ENCODE measurements around the gene NCAM2. TPM values are rescaled to one million over a fixed set of nuclear protein-coding genes. Genes with fewer than 3 reads are reported as not detected.
A peak's percentile ranks its signal among the peaks of the same experiment; 100 is the strongest.

The NCAM2 gene
- total RNA-seq, 2 experiments from 2014 or later, result not detected

DNA sequence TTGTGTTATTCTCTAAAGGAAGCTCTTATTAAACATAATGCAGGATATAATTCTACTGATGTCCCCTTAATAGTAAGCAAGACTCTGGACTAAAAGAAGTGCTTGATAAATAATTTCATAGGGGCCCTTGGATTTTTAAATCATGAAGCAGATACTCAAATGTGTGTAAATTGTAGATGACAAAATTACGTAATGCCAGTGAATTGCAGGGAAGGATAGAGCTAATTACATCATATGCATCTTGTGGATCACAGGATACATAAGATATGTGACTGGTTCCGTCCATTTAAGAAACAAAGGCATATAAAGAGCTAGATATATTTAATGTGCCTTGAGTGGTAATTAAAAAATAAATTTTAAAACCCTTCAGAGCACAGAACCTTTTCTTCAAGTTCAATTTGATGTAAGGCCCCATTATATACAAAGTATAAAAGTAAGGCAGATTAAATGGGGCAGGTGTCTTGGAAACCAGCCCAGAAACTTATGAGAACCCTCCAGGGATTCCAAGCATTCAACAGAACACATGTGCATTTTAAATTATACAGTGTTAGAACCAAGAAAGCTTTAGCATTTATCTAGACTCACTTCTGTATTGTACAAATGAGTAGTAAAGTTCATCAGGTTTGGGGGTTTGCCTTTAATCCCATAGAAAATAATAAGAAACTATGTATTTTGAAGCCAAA lies 190.4 kb downstream of the NCAM2 start:
- no peak for DNase-seq
- intact Hi-C loops (cut with micrococcal nuclease), result no loop called here
- CTCF ChIA-PET, result no interaction called here
- Mint-ChIP-seq H3K9me3 (no peaks in the 10 kb centered on the region), H3K4me1 (ENCODE audit: low read depth) (no peaks in the 10 kb centered on the region), H3K36me3 (no peaks in the 10 kb centered on the region), H3K27ac (no peak overlapping the region), H3K4me3 (no peak overlapping the region), H3K27me3 (no peaks in the 10 kb centered on the region)
- POLR2A ChIA-PET, result no interaction called here

DNA sequence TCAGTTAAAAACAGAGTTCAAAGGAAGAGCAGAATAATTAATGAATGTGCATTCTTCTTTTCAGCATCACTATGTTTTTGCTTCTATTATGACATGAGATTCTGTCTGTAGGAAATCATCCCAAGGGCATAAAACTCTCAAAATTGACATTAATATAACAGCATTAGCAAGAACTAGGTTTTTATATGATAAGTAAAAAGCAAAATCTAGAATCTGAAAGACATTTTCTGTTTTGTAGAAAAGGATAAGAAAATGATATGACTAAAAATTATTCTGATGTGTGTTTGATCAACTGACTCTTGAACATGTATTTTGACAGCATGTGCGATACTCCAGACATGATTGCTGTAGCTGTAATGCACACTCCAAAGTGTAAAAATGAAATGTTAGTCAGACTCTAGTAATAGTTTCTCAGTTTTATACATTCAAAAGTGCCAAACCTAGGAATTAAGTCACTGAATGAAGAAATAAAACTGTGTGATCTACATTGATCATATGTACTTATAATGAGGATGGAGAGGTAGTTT lies 197.3 kb downstream of the NCAM2 start:
- H3K4me1 Mint-ChIP-seq (ENCODE audit: low read depth), result peaks cover 5% of the 10 kb centered on the region
- H3K9me3 Mint-ChIP-seq, result peaks cover 3% of the 10 kb centered on the region
- H3K27me3 Mint-ChIP-seq, result no peaks in the 10 kb centered on the region
- H3K27ac Mint-ChIP-seq, result no peak overlapping the region
- ChIA-PET CTCF (no interaction called here), POLR2A (no interaction called here)
- no peak for DNase-seq
- intact Hi-C loops (cut with micrococcal nuclease), result no loop called here
- H3K4me3 Mint-ChIP-seq, result no peak overlapping the region
- no peaks in the 10 kb centered on the region for H3K36me3 Mint-ChIP-seq

DNA sequence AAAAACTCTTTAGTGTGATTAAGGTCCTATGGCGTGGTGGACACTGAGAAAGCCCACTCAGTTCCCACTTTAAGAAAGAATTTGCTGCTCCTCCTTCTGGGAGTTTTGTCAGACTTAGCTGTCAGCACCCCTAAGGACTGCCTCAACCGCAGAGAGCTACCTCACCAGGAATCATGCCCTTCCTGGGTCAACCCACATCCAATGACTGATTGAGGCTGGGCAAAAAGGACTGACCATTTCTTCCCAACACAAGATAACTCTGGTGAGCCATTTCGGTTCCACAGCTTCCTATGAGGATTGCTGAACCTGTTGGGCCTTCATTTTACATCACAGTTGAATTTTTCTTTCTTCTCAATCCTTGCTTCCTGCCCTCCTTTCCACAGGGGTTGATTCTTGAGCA lies 197.9 kb downstream of the NCAM2 start:
- POLR2A ChIA-PET, result no interaction called here
- Mint-ChIP-seq H3K9me3 (peaks cover 3% of the 10 kb centered on the region), H3K27ac (no peak overlapping the region), H3K4me3 (no peak overlapping the region), H3K4me1 (ENCODE audit: low read depth) (peaks cover 5% of the 10 kb centered on the region), H3K27me3 (no peaks in the 10 kb centered on the region), H3K36me3 (no peaks in the 10 kb centered on the region)
- intact Hi-C loops (cut with micrococcal nuclease), result no loop called here
- CTCF ChIA-PET, result no interaction called here
- no peak for DNase-seq

GRCh38 chr21:21196848-21197247 lies 198.6 kb downstream of the NCAM2 start:
- ChIA-PET CTCF (no interaction called here), POLR2A (no interaction called here)
- H3K9me3 Mint-ChIP-seq, result peaks cover 3% of the 10 kb centered on the region
- no peak for DNase-seq
- intact Hi-C loops (cut with micrococcal nuclease), result no loop called here
- H3K36me3 Mint-ChIP-seq, result no peaks in the 10 kb centered on the region
- no peak overlapping the region for H3K27ac Mint-ChIP-seq
- peaks cover 5% of the 10 kb centered on the region for H3K4me1 Mint-ChIP-seq (ENCODE audit: low read depth)
- no peak overlapping the region for H3K4me3 Mint-ChIP-seq
- no peaks in the 10 kb centered on the region for H3K27me3 Mint-ChIP-seq

GRCh38 chr21:21199342-21200102 lies 201.3 kb downstream of the NCAM2 start:
- intact Hi-C loops (cut with micrococcal nuclease), result no loop called here
- H3K36me3 Mint-ChIP-seq, result no peaks in the 10 kb centered on the region
- DNase-seq, result no peak
- peaks cover 3% of the 10 kb centered on the region for H3K9me3 Mint-ChIP-seq
- no peaks in the 10 kb centered on the region for H3K27me3 Mint-ChIP-seq
- no peak overlapping the region for H3K4me3 Mint-ChIP-seq
- CTCF ChIA-PET, result interaction anchor here (0.6 kb wide), 1 partner anchor 789 kb away, joined by 3 read pairs; no protein-coding TSS in a partner anchor
- peaks cover 5% of the 10 kb centered on the region for H3K4me1 Mint-ChIP-seq (ENCODE audit: low read depth)
- H3K27ac Mint-ChIP-seq, result no peak overlapping the region
- POLR2A ChIA-PET, result no interaction called here

DNA sequence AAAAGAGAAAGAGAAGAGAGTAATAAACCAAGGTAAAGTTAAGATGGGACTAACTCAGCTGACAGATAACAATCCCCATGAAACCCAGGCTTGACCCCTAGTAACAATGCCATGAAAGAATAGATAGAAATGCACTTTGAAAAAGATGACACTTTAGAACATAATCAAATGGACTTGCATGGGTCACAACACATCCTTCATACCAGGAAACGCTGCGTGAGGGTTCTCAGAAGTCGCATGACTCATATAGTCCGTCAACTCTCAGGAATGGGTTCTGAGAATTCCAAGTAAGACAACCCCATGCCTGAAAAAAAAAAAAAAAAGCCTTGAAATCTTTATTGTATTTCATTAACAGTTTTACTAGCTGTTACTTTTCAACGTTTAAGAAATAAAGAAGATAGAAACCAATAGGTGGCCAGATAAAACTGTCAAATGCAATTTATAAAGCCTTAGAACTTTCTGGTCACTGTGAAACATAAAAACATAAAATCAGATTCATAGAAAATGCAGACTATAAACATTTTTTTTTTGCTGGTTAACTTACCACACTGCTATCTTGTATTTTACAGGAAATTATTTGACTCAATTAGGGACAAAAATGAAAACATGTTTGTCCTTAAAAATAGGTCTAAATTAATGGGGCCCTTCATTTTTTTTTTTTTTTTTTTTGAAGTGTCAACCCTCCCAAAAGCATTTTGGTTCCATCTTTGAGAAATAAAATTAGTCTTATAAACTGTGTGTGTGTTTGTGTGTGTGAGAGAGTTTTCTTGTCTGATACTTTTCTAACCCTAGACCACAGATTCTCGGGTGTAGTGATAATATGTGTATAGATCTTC lies 202.1 kb downstream of the NCAM2 start:
- Mint-ChIP-seq H3K27ac (no peak overlapping the region), H3K4me3 (no peak overlapping the region), H3K36me3 (no peaks in the 10 kb centered on the region), H3K4me1 (ENCODE audit: low read depth) (peaks cover 5% of the 10 kb centered on the region), H3K27me3 (no peaks in the 10 kb centered on the region), H3K9me3 (peaks cover 3% of the 10 kb centered on the region)
- intact Hi-C loops (cut with micrococcal nuclease), result no loop called here
- POLR2A ChIA-PET, result no interaction called here
- CTCF ChIA-PET, result no interaction called here
- DNase-seq, result peak; percentile 37

DNA sequence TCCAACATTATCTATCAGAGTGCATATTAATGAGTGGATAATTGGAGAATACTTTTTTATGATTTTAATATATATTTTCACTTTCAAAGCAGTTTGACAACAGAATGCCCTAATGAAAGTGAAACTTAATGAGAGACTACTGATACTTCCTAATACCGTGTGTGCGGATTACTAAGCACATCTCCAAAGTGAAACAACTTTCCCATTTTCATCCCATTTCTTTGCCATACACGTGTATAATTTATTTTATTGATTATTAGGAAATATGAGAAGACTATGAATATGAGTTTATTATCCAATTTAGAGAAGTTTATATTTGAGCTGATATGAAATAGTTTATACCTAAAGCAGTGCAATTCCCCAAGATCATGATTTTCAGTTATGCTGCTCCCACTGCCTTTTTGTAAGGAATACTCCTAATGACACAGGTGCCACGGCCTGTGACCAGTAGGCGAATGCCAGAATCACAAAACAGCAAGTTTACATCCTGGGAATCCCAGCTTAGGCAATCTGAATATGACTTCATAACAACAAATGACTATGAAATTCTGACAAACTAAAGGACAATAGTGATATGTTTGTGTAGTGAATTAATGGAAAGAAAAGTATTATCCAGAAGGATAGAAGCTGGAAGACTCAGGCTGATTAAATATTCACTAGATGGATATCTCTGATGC lies 202.9 kb downstream of the NCAM2 start:
- H3K27ac Mint-ChIP-seq, result no peak overlapping the region
- no peaks in the 10 kb centered on the region for H3K36me3 Mint-ChIP-seq
- CTCF ChIA-PET, result no interaction called here
- H3K4me3 Mint-ChIP-seq, result no peak overlapping the region
- no peak for DNase-seq
- POLR2A ChIA-PET, result no interaction called here
- intact Hi-C loops (cut with micrococcal nuclease), result no loop called here
- H3K9me3 Mint-ChIP-seq, result peaks cover 3% of the 10 kb centered on the region
- H3K27me3 Mint-ChIP-seq, result no peaks in the 10 kb centered on the region
- peaks cover 5% of the 10 kb centered on the region for H3K4me1 Mint-ChIP-seq (ENCODE audit: low read depth)

DNA sequence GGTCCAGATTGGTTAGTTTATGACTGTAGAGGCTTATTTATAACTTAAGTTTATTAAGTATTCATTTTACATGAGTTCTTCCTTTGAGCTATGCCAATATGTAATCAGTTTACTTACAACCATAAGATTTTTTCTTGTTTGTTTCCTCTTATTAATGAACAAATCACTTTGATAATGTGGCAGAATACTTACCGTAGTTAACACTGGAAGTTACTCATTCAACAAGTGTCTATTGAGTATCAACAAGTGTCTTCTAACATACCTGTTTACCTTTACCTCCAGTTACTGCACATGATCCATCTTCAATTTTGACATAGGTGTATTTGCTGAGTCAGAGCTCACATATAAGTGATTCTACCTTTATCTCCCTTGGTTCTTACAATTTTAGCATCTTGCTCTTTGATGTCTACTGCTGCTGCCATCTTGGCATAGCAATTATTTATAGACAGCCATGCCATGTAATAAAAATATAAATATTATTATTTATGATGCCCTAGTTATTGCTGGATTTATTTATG lies 205.7 kb downstream of the NCAM2 start:
- POLR2A ChIA-PET, result no interaction called here
- Mint-ChIP-seq H3K4me1 (ENCODE audit: low read depth) (peaks cover 3% of the 10 kb centered on the region), H3K4me3 (no peak overlapping the region), H3K36me3 (no peaks in the 10 kb centered on the region), H3K27ac (no peak overlapping the region), H3K9me3 (no peaks in the 10 kb centered on the region), H3K27me3 (no peaks in the 10 kb centered on the region)
- intact Hi-C loops (cut with micrococcal nuclease), result no loop called here
- CTCF ChIA-PET, result no interaction called here
- DNase-seq, result no peak

DNA sequence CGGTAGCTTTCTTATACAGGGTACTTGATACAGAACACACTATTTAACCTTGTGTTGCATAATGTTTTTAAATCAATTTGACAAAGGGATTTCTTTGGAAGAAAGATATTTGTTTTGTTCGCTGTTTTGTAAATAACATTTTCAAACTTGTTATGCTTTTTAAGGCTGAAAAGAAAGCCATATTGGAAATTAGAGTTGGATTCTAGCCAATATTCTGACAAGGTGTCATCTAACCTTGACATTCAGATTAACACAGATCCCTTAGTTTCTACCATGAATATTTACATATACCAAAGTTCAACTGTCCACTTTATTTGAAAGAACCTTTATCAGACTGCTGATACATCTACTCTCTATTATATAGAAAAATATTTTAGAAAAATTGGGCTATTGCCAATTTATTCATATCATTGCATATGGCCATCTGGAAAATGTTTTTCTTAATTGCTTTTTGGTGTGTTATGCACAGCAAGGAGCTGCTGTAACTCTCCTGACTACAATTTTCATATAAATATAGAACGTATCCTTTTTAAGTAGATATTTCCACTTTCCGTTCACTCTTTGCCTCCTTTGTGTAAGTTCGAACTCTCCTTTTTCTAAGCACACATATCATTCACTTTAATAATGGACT lies 206.3 kb downstream of the NCAM2 start:
- DNase-seq, result no peak
- CTCF ChIA-PET, result no interaction called here
- POLR2A ChIA-PET, result no interaction called here
- H3K9me3 Mint-ChIP-seq, result no peaks in the 10 kb centered on the region
- H3K27ac Mint-ChIP-seq, result no peak overlapping the region
- H3K36me3 Mint-ChIP-seq, result no peaks in the 10 kb centered on the region
- H3K27me3 Mint-ChIP-seq, result no peaks in the 10 kb centered on the region
- intact Hi-C loops (cut with micrococcal nuclease), result no loop called here
- H3K4me3 Mint-ChIP-seq, result no peak overlapping the region
- H3K4me1 Mint-ChIP-seq (ENCODE audit: low read depth), result peaks cover 3% of the 10 kb centered on the region

GRCh38 chr21:21205604-21206003 lies 207.4 kb downstream of the NCAM2 start:
- H3K9me3 Mint-ChIP-seq, result peaks cover 2% of the 10 kb centered on the region
- no peaks in the 10 kb centered on the region for H3K36me3 Mint-ChIP-seq
- no peaks in the 10 kb centered on the region for H3K27me3 Mint-ChIP-seq
- H3K27ac Mint-ChIP-seq, result no peak overlapping the region
- no peak for DNase-seq
- POLR2A ChIA-PET, result no interaction called here
- CTCF ChIA-PET, result interaction anchor here (0.5 kb wide), 1 partner anchor 1586 kb away, joined by 3 read pairs; no protein-coding TSS in a partner anchor
- no peak overlapping the region for H3K4me3 Mint-ChIP-seq
- intact Hi-C loops (cut with micrococcal nuclease), result no loop called here
- H3K4me1 Mint-ChIP-seq (ENCODE audit: low read depth), result no peaks in the 10 kb centered on the region

DNA sequence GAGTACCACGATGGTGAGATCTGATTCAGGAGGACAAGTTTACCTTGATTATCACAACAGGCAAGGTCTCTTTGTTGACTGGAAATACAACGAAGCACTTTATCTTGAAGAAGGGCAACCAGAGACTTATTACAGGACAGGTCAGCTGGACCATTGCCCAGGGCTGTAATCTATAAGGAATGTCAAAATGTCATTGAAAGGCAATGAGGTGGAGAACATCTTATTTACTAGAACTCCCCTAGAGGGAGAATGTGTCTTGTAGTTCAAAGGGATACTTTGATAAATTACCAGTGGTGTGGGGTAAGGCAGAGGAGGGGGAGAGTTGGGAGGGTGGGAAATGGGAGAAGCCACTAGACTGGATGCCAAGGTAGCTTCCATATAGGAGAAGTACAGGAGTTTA lies 212.3 kb downstream of the NCAM2 start:
- Mint-ChIP-seq H3K9me3 (peaks cover 3% of the 10 kb centered on the region), H3K27me3 (no peaks in the 10 kb centered on the region), H3K27ac (no peak overlapping the region), H3K36me3 (no peaks in the 10 kb centered on the region), H3K4me1 (ENCODE audit: low read depth) (no peaks in the 10 kb centered on the region), H3K4me3 (no peak overlapping the region)
- no peak for DNase-seq
- ChIA-PET POLR2A (no interaction called here), CTCF (no interaction called here)
- intact Hi-C loops (cut with micrococcal nuclease), result no loop called here
